ENCODE data around the gene IBA57.

The IBA57 gene

GRCh38 chr1:228165372-228166169 is at the start of gene IBA57:
TSS of gene IBA57 (plus strand) at chr1:228165804. CDS start at chr1:228165817, 13 bp downstream.
- DNase-seq: peak; percentile 98

GRCh38 chr1:228117335-228117734 is 48.3 kb upstream of the IBA57 start:
- no peak for DNase-seq

- no peak for DNase-seq
Measured at GRCh38 chr1:228118040-228118439, 47.6 kb upstream of the IBA57 start.

- no peak for DNase-seq
Measured at GRCh38 chr1:228120351-228120750, 45.3 kb upstream of the IBA57 start.

GRCh38 chr1:228120857-228121489 is 44.6 kb upstream of the IBA57 start:
- DNase-seq: no peak

- no peak for DNase-seq
Measured at GRCh38 chr1:228122921-228123441, 42.6 kb upstream of the IBA57 start.

GRCh38 chr1:228123505-228123904 is 42.1 kb upstream of the IBA57 start:
- DNase-seq: no peak

GRCh38 chr1:228125185-228125584 is 40.4 kb upstream of the IBA57 start:
- no peak for DNase-seq

GRCh38 chr1:228131766-228132165 is 33.8 kb upstream of the IBA57 start:
- DNase-seq: no peak

- DNase-seq: no peak
Measured at GRCh38 chr1:228134591-228134990, 31.0 kb upstream of the IBA57 start.

- DNase-seq: no peak
Measured at GRCh38 chr1:228136901-228137300, 28.7 kb upstream of the IBA57 start.

GRCh38 chr1:228139406-228139930 is 26.1 kb upstream of the IBA57 start:
- DNase-seq: no peak

- DNase-seq: peak; percentile 100
Measured at GRCh38 chr1:228139931-228140723, 25.5 kb upstream of the IBA57 start, which contains the start of gene GUK1. TSS of gene GUK1 (plus strand) at chr1:228140279. CDS start at chr1:228140303, 24 bp downstream.

- no peak for DNase-seq
Measured at GRCh38 chr1:228140724-228141225, 24.8 kb upstream of the IBA57 start.

GRCh38 chr1:228141226-228142044 is 24.2 kb upstream of the IBA57 start:
- DNase-seq: no peak

GRCh38 chr1:228142155-228142691 is 23.4 kb upstream of the IBA57 start:
- peak; percentile 34 for DNase-seq

GRCh38 chr1:228142701-228143136 is 22.9 kb upstream of the IBA57 start:
- no peak for DNase-seq

GRCh38 chr1:228143480-228144192 is 22.0 kb upstream of the IBA57 start:
- DNase-seq: no peak

GRCh38 chr1:228144193-228144992 is 21.2 kb upstream of the IBA57 start:
- no peak for DNase-seq

- no peak for DNase-seq
Measured at GRCh38 chr1:228144993-228145343, 20.6 kb upstream of the IBA57 start.
